NCI-H524 treated with DMSO at 0.1 percent for 48 hours (cell line): Measurements from ENCODE around the gene CA11.

Experiments used
- DNase-seq: peaks from one replicate; lab custom pipeline; 2025; lab: John Stamatoyannopoulos, UW

CA11 gene

GRCh38 chr19:48613024-48613851 is 32.7 kb downstream of the CA11 start:
- no peak for DNase-seq

GRCh38 chr19:48611872-48612271 is 34.1 kb downstream of the CA11 start:
- DNase-seq, result no peak

GRCh38 chr19:48609571-48610108 is 36.3 kb downstream of the CA11 start:
- DNase-seq, result no peak

- DNase-seq, result peak; percentile 51
Observed at GRCh38 chr19:48608798-48609263, 37.2 kb downstream of the CA11 start.

- no peak for DNase-seq
Observed at GRCh38 chr19:48607359-48607755, 38.6 kb downstream of the CA11 start.

GRCh38 chr19:48606463-48607358 is 39.3 kb downstream of the CA11 start, which contains the start of gene SPACA4:
SPACA4 (plus strand) TSS chr19:48606742; CDS start chr19:48606979, 237 bp downstream.
- no peak for DNase-seq

- no peak for DNase-seq
Observed at GRCh38 chr19:48603850-48604249, 42.1 kb downstream of the CA11 start.

- no peak for DNase-seq
Observed at GRCh38 chr19:48603449-48603848, 42.5 kb downstream of the CA11 start.

GRCh38 chr19:48603001-48603400 is 43.0 kb downstream of the CA11 start:
- DNase-seq, result no peak

GRCh38 chr19:48600679-48601417 is 45.1 kb downstream of the CA11 start:
- DNase-seq, result no peak

GRCh38 chr19:48598996-48599700 is 46.8 kb downstream of the CA11 start:
- no peak for DNase-seq

GRCh38 chr19:48596679-48597465 is 49.1 kb downstream of the CA11 start:
- no peak for DNase-seq

- DNase-seq, result no peak
Observed at GRCh38 chr19:48596237-48596636, 49.8 kb downstream of the CA11 start.

GRCh38 chr19:48595833-48596232 is 50.2 kb downstream of the CA11 start:
- no peak for DNase-seq

GRCh38 chr19:48595171-48595570 is 50.8 kb downstream of the CA11 start:
- DNase-seq, result no peak

- no peak for DNase-seq
Observed at GRCh38 chr19:48591021-48591420, 55.0 kb downstream of the CA11 start.

GRCh38 chr19:48588670-48589401 is 57.2 kb downstream of the CA11 start:
- DNase-seq, result no peak
